Measurements from ENCODE around the gene SLC4A8.
A peak's percentile ranks its signal among the peaks of the same experiment; 100 is the strongest.

The SLC4A8 gene

GRCh38 chr12:51424662-51425539 is at the start of gene SLC4A8:
SLC4A8 (plus strand) TSS chr12:51424831; CDS start chr12:51424988, 157 bp downstream.
- peak; percentile 40 to 50 for DNase-seq

- DNase-seq, result no peak
Observed at GRCh38 chr12:51374856-51375255, 49.8 kb upstream of the SLC4A8 start.

GRCh38 chr12:51377099-51377984 is 47.3 kb upstream of the SLC4A8 start:
- no peak for DNase-seq

- no peak for DNase-seq
Observed at GRCh38 chr12:51378749-51379148, 45.9 kb upstream of the SLC4A8 start.

GRCh38 chr12:51379571-51379970 is 45.1 kb upstream of the SLC4A8 start:
- no peak for DNase-seq

- DNase-seq, result no peak
Observed at GRCh38 chr12:51381226-51382079, 43.2 kb upstream of the SLC4A8 start.

GRCh38 chr12:51382173-51382572 is 42.5 kb upstream of the SLC4A8 start:
- DNase-seq, result no peak

GRCh38 chr12:51383269-51383905 is 41.2 kb upstream of the SLC4A8 start:
- DNase-seq, result no peak

- no peak for DNase-seq
Observed at GRCh38 chr12:51386351-51386750, 38.3 kb upstream of the SLC4A8 start.

GRCh38 chr12:51388069-51388799 is 36.4 kb upstream of the SLC4A8 start:
- DNase-seq, result no peak

GRCh38 chr12:51388846-51389245 is 35.8 kb upstream of the SLC4A8 start:
- no peak for DNase-seq

GRCh38 chr12:51389302-51389999 is 35.2 kb upstream of the SLC4A8 start:
- no peak for DNase-seq

GRCh38 chr12:51390457-51390856 is 34.2 kb upstream of the SLC4A8 start:
- DNase-seq, result no peak

- no peak for DNase-seq
Observed at GRCh38 chr12:51390891-51391282, 33.7 kb upstream of the SLC4A8 start.

- DNase-seq, result peak; percentile 59 to 63
Observed at GRCh38 chr12:51391283-51392123, 33.1 kb upstream of the SLC4A8 start, which contains the start of gene GALNT6. GALNT6 (minus strand) TSS chr12:51391406; CDS start chr12:51379781, 11,625 bp downstream.

- DNase-seq, result no peak
Observed at GRCh38 chr12:51392556-51393237, 31.9 kb upstream of the SLC4A8 start.

- peak; percentile 56 to 61 for DNase-seq
Observed at GRCh38 chr12:51393676-51394545, 30.7 kb upstream of the SLC4A8 start.
